GM23338 (cell line): ENCODE results near the gene HK2. TPM values are rescaled to one million over a fixed set of nuclear protein-coding genes. Genes with fewer than 3 reads are reported as not detected.

Source experiments
- ATAC-seq: fragments of 200-7000 bp; cut with Tn5 transposase; 3 replicates; pipeline ENCODE4 v1.9.1; 2020
- DNase-seq: peaks from one replicate; pipeline ENCODE4 v3.0.0-alpha.2; 2015; ENCODE audit warnings: low spot score
- H2AFZ ChIP-seq: fragments of 200-600 bp; sonication (generic); 2 replicates; pipeline ENCODE4 v1.8.0; 2016; ENCODE audit warnings: antibody characterized with exemption, mild to moderate bottlenecking, moderate library complexity
- H3F3A ChIP-seq: fragments of 200-600 bp; sonication (generic); replicated peaks from 2 replicates; pipeline ENCODE4 v1.8.0; 2017; ENCODE audit warnings: antibody characterized with exemption, mixed run types, low read depth
- H3K27ac ChIP-seq: fragments of 200-600 bp; sonication (generic); 2 replicates; pipeline ENCODE4 v1.6.1; 2016; ENCODE audit warnings: low read depth
- H3K27me3 ChIP-seq: fragments of 200-600 bp; sonication (generic); 2 replicates; pipeline ENCODE4 v1.8.0; 2016; ENCODE audit warnings: mild to moderate bottlenecking, mixed run types, moderate library complexity; ENCODE audit not compliant: insufficient read depth
- H3K36me3 ChIP-seq: fragments of 200-600 bp; sonication (generic); 2 replicates; pipeline ENCODE4 v1.8.0; 2016; ENCODE audit warnings: mild to moderate bottlenecking; ENCODE audit not compliant: insufficient read depth
- H3K4me1 ChIP-seq: fragments of 200-600 bp; sonication (generic); 2 replicates; pipeline ENCODE4 v1.8.0; 2016; ENCODE audit warnings: mild to moderate bottlenecking, moderate library complexity; ENCODE audit not compliant: insufficient read depth
- H3K4me2 ChIP-seq: fragments of 200-600 bp; sonication (generic); 2 replicates; pipeline ENCODE4 v1.7.1; 2017; ENCODE audit warnings: mixed run types
- H3K4me3 ChIP-seq: fragments of 200-600 bp; sonication (generic); 2 replicates; pipeline ENCODE4 v1.6.1; 2016; ENCODE audit warnings: mixed run types
- H3K79me2 ChIP-seq: fragments of 200-600 bp; sonication (generic); replicated peaks from 2 replicates; pipeline ENCODE4 v1.8.0; 2017; ENCODE audit warnings: mild to moderate bottlenecking; ENCODE audit not compliant: insufficient read depth
- H3K9me2 ChIP-seq: fragments of 200-600 bp; sonication (generic); 2 replicates; pipeline ENCODE4 v1.8.0; 2017; ENCODE audit not compliant: insufficient read depth
- H4K20me1 ChIP-seq: fragments of 200-600 bp; sonication (generic); replicated peaks from 2 replicates; pipeline ENCODE4 v1.8.0; 2017; ENCODE audit warnings: mild to moderate bottlenecking; ENCODE audit not compliant: insufficient read depth
- H3K27ac Mint-ChIP-seq: 2 replicates; pipeline ENCODE4 v1.8.0; 2020; ENCODE audit warnings: inconsistent platforms, mild to moderate bottlenecking, moderate library complexity, mixed read lengths
- H3K27me3 Mint-ChIP-seq: 3 replicates; pipeline ENCODE4 v1.8.0; 2022; ENCODE audit warnings: low read depth, mild to moderate bottlenecking, moderate library complexity, mixed read lengths, inconsistent platforms; ENCODE audit not compliant: insufficient read depth, poor library complexity
- H3K36me3 Mint-ChIP-seq: 3 replicates; pipeline ENCODE4 v1.8.0; 2021; ENCODE audit warnings: low read depth, mild to moderate bottlenecking, inconsistent platforms, moderate library complexity, mixed read lengths
- H3K4me1 Mint-ChIP-seq: 3 replicates; pipeline ENCODE4 v1.8.0; 2020; ENCODE audit warnings: mild to moderate bottlenecking, inconsistent platforms, mixed read lengths
- H3K4me3 Mint-ChIP-seq: 3 replicates; pipeline ENCODE4 v1.8.0; 2021; ENCODE audit warnings: moderate library complexity, mild to moderate bottlenecking, inconsistent platforms, mixed read lengths
- H3K9me3 Mint-ChIP-seq: 3 replicates; pipeline ENCODE4 v1.8.0; 2020; ENCODE audit warnings: moderate library complexity, mild to moderate bottlenecking, inconsistent platforms, mixed read lengths
- CREB1 ChIP-seq: fragments of 250-450 bp; sonication (Bioruptor Pico); IDR thresholded peaks from 2 replicates; pipeline ENCODE4 v1.5.0; 2020; ENCODE audit warnings: low read depth, mild to moderate bottlenecking, moderate library complexity
- EZH2 ChIP-seq: fragments of 200-600 bp; sonication (generic); IDR thresholded peaks from one replicate; pipeline ENCODE4 v1.8.0; 2017; ENCODE audit warnings: antibody characterized with exemption, mild to moderate bottlenecking, low read depth; ENCODE audit not compliant: unreplicated experiment
- EZH2phosphoT487 ChIP-seq: fragments of 200-600 bp; sonication (generic); IDR thresholded peaks from one replicate; pipeline ENCODE4 v1.8.1; 2018; ENCODE audit warnings: antibody characterized with exemption; ENCODE audit not compliant: unreplicated experiment
- JUNB ChIP-seq: IDR thresholded peaks from one replicate; pipeline ENCODE4 v1.6.1; 2016; ENCODE audit warnings: antibody characterized with exemption; ENCODE audit not compliant: unreplicated experiment
- NANOG ChIP-seq: IDR thresholded peaks from 2 replicates; pipeline ENCODE4 v1.6.1; 2016; ENCODE audit warnings: antibody characterized with exemption, borderline replicate concordance
- POLR2AphosphoS5 ChIP-seq: IDR thresholded peaks from 2 replicates; pipeline ENCODE4 v1.6.1; 2016; ENCODE audit warnings: antibody characterized with exemption, low read depth
- STAT1 ChIP-seq: IDR thresholded peaks from one replicate; pipeline ENCODE4 v1.6.1; 2016; ENCODE audit warnings: antibody characterized with exemption; ENCODE audit not compliant: unreplicated experiment
- ZNF114 ChIP-seq: fragments of 250-450 bp; sonication (Bioruptor Pico); IDR thresholded peaks from 2 replicates; pipeline ENCODE4 v1.5.0; 2020; ENCODE audit warnings: mild to moderate bottlenecking, moderate library complexity
- ZNF331 ChIP-seq: fragments of 250-450 bp; sonication (Bioruptor Pico); IDR thresholded peaks from 2 replicates; pipeline ENCODE4 v1.5.0; 2020; ENCODE audit warnings: low read depth, mild to moderate bottlenecking, moderate library complexity
- polyA plus RNA-seq: library from polyadenylated mRNA; unstranded; fragments of >200 nt; fragmentation: Nextera tagmentation; extraction: Ambion mirVana; gene quantifications from 2 replicates; pipeline ENCODE4 v1.2.1, GENCODE V29; 2016
- total RNA-seq: library from RNA; depleted of rRNA; stranded (reverse); fragments of >200 nt; shearing (Covaris generic); gene quantifications from 2 replicates; pipeline ENCODE4 v1.2.3, GENCODE V29; 2014
- TF ChIP-seq, protein P1 (sequence below), 2 experiments: fragments of 200-600 bp in 1 of 2; sonication (generic) in 1 of 2; conservative IDR thresholded peaks; 2 replicates each; pipeline versions ENCODE4 v1.5.1 to v1.6.1; 2016 to 2017; ENCODE audit warnings: antibody characterized with exemption in 2 of 2, low read depth in 2 of 2, mild to moderate bottlenecking in 2 of 2, moderate library complexity in 1 of 2
- TF ChIP-seq, protein P2 (sequence below): IDR thresholded peaks from one replicate; pipeline ENCODE4 v1.6.1; 2018; ENCODE audit warnings: antibody characterized with exemption; ENCODE audit not compliant: unreplicated experiment
- TF ChIP-seq, protein P3 (sequence below): fragments of 250-450 bp; sonication (Bioruptor Pico); IDR thresholded peaks from 2 replicates; pipeline ENCODE4 v1.5.0; 2020; ENCODE audit warnings: mild to moderate bottlenecking, moderate library complexity

Gene HK2
- total and polyA plus RNA-seq, 2 experiments from 2014 or later = 23.2 to 54.7 TPM

GRCh38 chr2:74881176-74881575 lies 47.2 kb downstream of the HK2 start (continued):
- TF ChIP-seq, protein P1, sequence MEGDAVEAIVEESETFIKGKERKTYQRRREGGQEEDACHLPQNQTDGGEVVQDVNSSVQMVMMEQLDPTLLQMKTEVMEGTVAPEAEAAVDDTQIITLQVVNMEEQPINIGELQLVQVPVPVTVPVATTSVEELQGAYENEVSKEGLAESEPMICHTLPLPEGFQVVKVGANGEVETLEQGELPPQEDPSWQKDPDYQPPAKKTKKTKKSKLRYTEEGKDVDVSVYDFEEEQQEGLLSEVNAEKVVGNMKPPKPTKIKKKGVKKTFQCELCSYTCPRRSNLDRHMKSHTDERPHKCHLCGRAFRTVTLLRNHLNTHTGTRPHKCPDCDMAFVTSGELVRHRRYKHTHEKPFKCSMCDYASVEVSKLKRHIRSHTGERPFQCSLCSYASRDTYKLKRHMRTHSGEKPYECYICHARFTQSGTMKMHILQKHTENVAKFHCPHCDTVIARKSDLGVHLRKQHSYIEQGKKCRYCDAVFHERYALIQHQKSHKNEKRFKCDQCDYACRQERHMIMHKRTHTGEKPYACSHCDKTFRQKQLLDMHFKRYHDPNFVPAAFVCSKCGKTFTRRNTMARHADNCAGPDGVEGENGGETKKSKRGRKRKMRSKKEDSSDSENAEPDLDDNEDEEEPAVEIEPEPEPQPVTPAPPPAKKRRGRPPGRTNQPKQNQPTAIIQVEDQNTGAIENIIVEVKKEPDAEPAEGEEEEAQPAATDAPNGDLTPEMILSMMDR (conservative IDR thresholded peaks at IDR 0.05; ENCODE audit: low read depth in 2 of 2) = no peak
- TF ChIP-seq, protein P2, sequence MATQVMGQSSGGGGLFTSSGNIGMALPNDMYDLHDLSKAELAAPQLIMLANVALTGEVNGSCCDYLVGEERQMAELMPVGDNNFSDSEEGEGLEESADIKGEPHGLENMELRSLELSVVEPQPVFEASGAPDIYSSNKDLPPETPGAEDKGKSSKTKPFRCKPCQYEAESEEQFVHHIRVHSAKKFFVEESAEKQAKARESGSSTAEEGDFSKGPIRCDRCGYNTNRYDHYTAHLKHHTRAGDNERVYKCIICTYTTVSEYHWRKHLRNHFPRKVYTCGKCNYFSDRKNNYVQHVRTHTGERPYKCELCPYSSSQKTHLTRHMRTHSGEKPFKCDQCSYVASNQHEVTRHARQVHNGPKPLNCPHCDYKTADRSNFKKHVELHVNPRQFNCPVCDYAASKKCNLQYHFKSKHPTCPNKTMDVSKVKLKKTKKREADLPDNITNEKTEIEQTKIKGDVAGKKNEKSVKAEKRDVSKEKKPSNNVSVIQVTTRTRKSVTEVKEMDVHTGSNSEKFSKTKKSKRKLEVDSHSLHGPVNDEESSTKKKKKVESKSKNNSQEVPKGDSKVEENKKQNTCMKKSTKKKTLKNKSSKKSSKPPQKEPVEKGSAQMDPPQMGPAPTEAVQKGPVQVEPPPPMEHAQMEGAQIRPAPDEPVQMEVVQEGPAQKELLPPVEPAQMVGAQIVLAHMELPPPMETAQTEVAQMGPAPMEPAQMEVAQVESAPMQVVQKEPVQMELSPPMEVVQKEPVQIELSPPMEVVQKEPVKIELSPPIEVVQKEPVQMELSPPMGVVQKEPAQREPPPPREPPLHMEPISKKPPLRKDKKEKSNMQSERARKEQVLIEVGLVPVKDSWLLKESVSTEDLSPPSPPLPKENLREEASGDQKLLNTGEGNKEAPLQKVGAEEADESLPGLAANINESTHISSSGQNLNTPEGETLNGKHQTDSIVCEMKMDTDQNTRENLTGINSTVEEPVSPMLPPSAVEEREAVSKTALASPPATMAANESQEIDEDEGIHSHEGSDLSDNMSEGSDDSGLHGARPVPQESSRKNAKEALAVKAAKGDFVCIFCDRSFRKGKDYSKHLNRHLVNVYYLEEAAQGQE = no peak
- TF ChIP-seq CREB1 (CRISPR knock-in tag) (no peak), EZH2phosphoT487 (no peak), NANOG (no peak), ZNF114 (CRISPR knock-in tag) (no peak), ZNF331 (CRISPR knock-in tag) (no peak)

DNA sequence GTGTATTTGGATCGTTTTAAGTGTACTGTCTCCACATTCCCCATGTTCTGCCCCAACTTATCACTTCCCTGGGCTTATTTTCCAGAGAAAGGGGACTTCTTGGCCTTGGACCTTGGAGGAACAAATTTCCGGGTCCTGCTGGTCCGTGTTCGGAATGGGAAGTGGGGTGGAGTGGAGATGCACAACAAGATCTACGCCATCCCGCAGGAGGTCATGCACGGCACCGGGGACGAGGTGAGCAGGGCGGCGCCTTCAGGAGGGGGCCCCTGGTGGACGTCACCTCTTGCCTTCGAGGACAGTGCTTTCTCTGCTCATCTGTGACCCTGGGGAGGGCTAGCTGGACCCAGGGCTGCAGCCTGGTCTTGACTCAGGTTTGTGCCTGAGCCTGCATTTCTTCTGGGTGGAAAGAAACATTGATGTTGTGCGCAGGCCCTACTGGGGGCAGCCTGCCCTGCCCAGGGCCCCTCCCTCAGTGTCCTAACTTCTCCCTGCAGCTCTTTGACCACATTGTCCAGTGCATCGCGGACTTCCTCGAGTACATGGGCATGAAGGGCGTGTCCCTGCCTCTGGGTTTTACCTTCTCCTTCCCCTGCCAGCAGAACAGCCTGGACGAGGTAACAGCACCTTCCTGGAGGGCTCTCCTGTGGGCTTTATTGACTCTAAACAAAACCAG lies 47.8 kb downstream of the HK2 start:
- Histone ChIP-seq H3K36me3 (peaks cover 64% of the 10 kb centered on the region), H3K27ac (no peak overlapping the region), H3K4me3 (no peak overlapping the region), H3K4me2 (no peak overlapping the region), H3K79me2 (no peaks in the 10 kb centered on the region), H4K20me1 (peaks cover 7% of the 10 kb centered on the region), H3K27me3 (no peaks in the 10 kb centered on the region), H3K9me2 (no peaks in the 10 kb centered on the region), H3F3A (no peaks in the 10 kb centered on the region), H2AFZ (no peak overlapping the region), H3K4me1 (no peaks in the 10 kb centered on the region)
- Mint-ChIP-seq H3K27ac (no peak overlapping the region), H3K9me3 (no peaks in the 10 kb centered on the region), H3K4me3 (no peak overlapping the region), H3K4me1 (no peaks in the 10 kb centered on the region), H3K36me3 (peaks cover 96% of the 10 kb centered on the region), H3K27me3 (peaks cover 1% of the 10 kb centered on the region)
- no peak for DNase-seq
- ATAC-seq = no peak
- TF ChIP-seq, protein P3, sequence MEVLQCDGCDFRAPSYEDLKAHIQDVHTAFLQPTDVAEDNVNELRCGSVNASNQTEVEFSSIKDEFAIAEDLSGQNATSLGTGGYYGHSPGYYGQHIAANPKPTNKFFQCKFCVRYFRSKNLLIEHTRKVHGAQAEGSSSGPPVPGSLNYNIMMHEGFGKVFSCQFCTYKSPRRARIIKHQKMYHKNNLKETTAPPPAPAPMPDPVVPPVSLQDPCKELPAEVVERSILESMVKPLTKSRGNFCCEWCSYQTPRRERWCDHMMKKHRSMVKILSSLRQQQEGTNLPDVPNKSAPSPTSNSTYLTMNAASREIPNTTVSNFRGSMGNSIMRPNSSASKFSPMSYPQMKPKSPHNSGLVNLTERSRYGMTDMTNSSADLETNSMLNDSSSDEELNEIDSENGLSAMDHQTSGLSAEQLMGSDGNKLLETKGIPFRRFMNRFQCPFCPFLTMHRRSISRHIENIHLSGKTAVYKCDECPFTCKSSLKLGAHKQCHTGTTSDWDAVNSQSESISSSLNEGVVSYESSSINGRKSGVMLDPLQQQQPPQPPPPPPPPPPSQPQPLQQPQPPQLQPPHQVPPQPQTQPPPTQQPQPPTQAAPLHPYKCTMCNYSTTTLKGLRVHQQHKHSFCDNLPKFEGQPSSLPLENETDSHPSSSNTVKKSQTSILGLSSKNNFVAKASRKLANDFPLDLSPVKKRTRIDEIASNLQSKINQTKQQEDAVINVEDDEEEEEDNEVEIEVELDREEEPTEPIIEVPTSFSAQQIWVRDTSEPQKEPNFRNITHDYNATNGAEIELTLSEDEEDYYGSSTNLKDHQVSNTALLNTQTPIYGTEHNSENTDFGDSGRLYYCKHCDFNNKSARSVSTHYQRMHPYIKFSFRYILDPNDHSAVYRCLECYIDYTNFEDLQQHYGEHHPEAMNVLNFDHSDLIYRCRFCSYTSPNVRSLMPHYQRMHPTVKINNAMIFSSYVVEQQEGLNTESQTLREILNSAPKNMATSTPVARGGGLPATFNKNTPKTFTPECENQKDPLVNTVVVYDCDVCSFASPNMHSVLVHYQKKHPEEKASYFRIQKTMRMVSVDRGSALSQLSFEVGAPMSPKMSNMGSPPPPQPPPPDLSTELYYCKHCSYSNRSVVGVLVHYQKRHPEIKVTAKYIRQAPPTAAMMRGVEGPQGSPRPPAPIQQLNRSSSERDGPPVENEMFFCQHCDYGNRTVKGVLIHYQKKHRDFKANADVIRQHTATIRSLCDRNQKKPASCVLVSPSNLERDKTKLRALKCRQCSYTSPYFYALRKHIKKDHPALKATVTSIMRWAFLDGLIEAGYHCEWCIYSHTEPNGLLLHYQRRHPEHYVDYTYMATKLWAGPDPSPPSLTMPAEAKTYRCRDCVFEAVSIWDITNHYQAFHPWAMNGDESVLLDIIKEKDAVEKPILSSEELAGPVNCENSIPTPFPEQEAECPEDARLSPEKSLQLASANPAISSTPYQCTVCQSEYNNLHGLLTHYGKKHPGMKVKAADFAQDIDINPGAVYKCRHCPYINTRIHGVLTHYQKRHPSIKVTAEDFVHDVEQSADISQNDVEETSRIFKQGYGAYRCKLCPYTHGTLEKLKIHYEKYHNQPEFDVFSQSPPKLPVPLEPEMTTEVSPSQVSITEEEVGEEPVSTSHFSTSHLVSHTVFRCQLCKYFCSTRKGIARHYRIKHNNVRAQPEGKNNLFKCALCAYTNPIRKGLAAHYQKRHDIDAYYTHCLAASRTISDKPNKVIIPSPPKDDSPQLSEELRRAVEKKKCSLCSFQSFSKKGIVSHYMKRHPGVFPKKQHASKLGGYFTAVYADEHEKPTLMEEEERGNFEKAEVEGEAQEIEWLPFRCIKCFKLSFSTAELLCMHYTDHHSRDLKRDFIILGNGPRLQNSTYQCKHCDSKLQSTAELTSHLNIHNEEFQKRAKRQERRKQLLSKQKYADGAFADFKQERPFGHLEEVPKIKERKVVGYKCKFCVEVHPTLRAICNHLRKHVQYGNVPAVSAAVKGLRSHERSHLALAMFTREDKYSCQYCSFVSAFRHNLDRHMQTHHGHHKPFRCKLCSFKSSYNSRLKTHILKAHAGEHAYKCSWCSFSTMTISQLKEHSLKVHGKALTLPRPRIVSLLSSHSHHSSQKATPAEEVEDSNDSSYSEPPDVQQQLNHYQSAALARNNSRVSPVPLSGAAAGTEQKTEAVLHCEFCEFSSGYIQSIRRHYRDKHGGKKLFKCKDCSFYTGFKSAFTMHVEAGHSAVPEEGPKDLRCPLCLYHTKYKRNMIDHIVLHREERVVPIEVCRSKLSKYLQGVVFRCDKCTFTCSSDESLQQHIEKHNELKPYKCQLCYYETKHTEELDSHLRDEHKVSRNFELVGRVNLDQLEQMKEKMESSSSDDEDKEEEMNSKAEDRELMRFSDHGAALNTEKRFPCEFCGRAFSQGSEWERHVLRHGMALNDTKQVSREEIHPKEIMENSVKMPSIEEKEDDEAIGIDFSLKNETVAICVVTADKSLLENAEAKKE (CRISPR knock-in tag) = no peak
- TF ChIP-seq POLR2AphosphoS5 (no peak), ZNF114 (CRISPR knock-in tag) (no peak), ZNF331 (CRISPR knock-in tag) (no peak), EZH2phosphoT487 (no peak), STAT1 (no peak), JUNB (no peak), EZH2 (no peak)
